ENCODE measurements around the gene TET2.

TET2 gene

GRCh38 chr4:105267280-105267679 is 120.6 kb downstream of the TET2 start:
- H3K27ac ChIP-seq = no peak overlapping the region
- ChIA-PET POLR2A (ENCODE audit: low non-redundant PET) (no interaction called here), CTCF (no interaction called here)
- no peak for DNase-seq (ENCODE audit: low spot score)
- no peak for TF ChIP-seq CTCF (conservative IDR thresholded peaks at IDR 0.05; ENCODE audit: low read depth)

- no peak for TF ChIP-seq CTCF (conservative IDR thresholded peaks at IDR 0.05; ENCODE audit: low read depth)
- H3K27ac ChIP-seq = no peak overlapping the region
- CTCF ChIA-PET = no interaction called here
- no peak for DNase-seq (ENCODE audit: low spot score)
- POLR2A ChIA-PET (ENCODE audit: low non-redundant PET) = no interaction called here
Observed at GRCh38 chr4:105272002-105272401, 125.3 kb downstream of the TET2 start.

GRCh38 chr4:105273230-105273629 is 126.6 kb downstream of the TET2 start:
- POLR2A ChIA-PET (ENCODE audit: low non-redundant PET) = no interaction called here
- CTCF ChIA-PET = no interaction called here
- DNase-seq (ENCODE audit: low spot score) = no peak
- TF ChIP-seq CTCF (conservative IDR thresholded peaks at IDR 0.05; ENCODE audit: low read depth) = no peak
- no peak overlapping the region for H3K27ac ChIP-seq

GRCh38 chr4:105274090-105274489 is 127.4 kb downstream of the TET2 start:
- no peak for DNase-seq (ENCODE audit: low spot score)
- POLR2A ChIA-PET (ENCODE audit: low non-redundant PET) = no interaction called here
- CTCF ChIA-PET = no interaction called here
- no peak overlapping the region for H3K27ac ChIP-seq
- no peak for TF ChIP-seq CTCF (conservative IDR thresholded peaks at IDR 0.05; ENCODE audit: low read depth)

GRCh38 chr4:105274504-105274903 is 127.8 kb downstream of the TET2 start:
- no peak overlapping the region for H3K27ac ChIP-seq
- TF ChIP-seq CTCF (conservative IDR thresholded peaks at IDR 0.05; ENCODE audit: low read depth) = no peak
- no peak for DNase-seq (ENCODE audit: low spot score)
- POLR2A ChIA-PET (ENCODE audit: low non-redundant PET) = no interaction called here
- CTCF ChIA-PET = no interaction called here

- H3K27ac ChIP-seq = no peak overlapping the region
- DNase-seq (ENCODE audit: low spot score) = no peak
- POLR2A ChIA-PET (ENCODE audit: low non-redundant PET) = no interaction called here
- no peak for TF ChIP-seq CTCF (conservative IDR thresholded peaks at IDR 0.05; ENCODE audit: low read depth)
- CTCF ChIA-PET = no interaction called here
Observed at GRCh38 chr4:105276361-105277104, 129.9 kb downstream of the TET2 start.
